T-cell (primary cell): Measurements from ENCODE around the gene TEX52. TPM values are rescaled to one million over a fixed set of nuclear protein-coding genes. Genes with fewer than 3 reads are reported as not detected.

Source experiments
- ATAC-seq, 4 experiments: fragments of 200-7000 bp in 3 of 4; fragments of 150-1000 bp in 1 of 4; cut with Tn5 transposase; replicated peaks in 1 of 4; 1 replicate in 3 of 4; 2 replicates in 1 of 4; pipeline ENCODE4 v1.10.0; 2021; ENCODE audit warnings: moderate library complexity in 3 of 4, mild to moderate bottlenecking in 2 of 4, moderate number of reproducible peaks in 1 of 4
- CTCF ChIA-PET, 2 donors: fragments of 300-600 bp; sonication (Branson Sonifier 250); formaldehyde crosslinking; loops; one replicate each; lab custom pipeline; 2022; ENCODE audit warnings: antibody characterized with exemption in 2 of 2; lab: Charles Lee
- POLR2A ChIA-PET, 2 donors: fragments of 300-600 bp; sonication (Branson Sonifier 250); formaldehyde crosslinking; loops; one replicate each; lab custom pipeline; 2022; ENCODE audit warnings: antibody characterized with exemption in 2 of 2; lab: Charles Lee
- DNase-seq, 35 experiments: peaks; one replicate each; pipeline versions ENCODE4 v3.0.0 to v3.0.0-alpha.2; 2013 to 2023
- H3K27ac ChIP-seq: one replicate; pipeline ENCODE4 v1.5.1; 2013; ENCODE audit warnings: low read length
- H3K27me3 ChIP-seq, 2 experiments: replicated peaks in 1 of 2; 1 replicate in 1 of 2; 2 replicates in 1 of 2; pipeline versions ENCODE4 v1.6.1 to v1.7.0; 2013; ENCODE audit warnings: low read length in 1 of 2, mixed read lengths in 1 of 2; ENCODE audit not compliant: control insufficient read depth in 2 of 2, insufficient read depth in 2 of 2; ENCODE audit errors: extremely low read depth in 1 of 2
- H3K36me3 ChIP-seq, 2 donors: 1 replicate in 1 of 2; 2 replicates in 1 of 2; pipeline versions ENCODE4 v1.6.1 to v1.7.0; 2013; ENCODE audit warnings: low read length in 1 of 2; ENCODE audit not compliant: control insufficient read depth in 2 of 2, insufficient read depth in 1 of 2; ENCODE audit errors: extremely low read depth in 1 of 2
- H3K4me1 ChIP-seq, 2 experiments: 1 replicate in 1 of 2; 2 replicates in 1 of 2; pipeline versions ENCODE4 v1.6.1 to v1.7.0; 2013; ENCODE audit warnings: low read length in 2 of 2, mixed read lengths in 1 of 2; ENCODE audit not compliant: insufficient read depth in 2 of 2, control insufficient read depth in 1 of 2; ENCODE audit errors: extremely low read depth in 1 of 2
- H3K4me3 ChIP-seq, 2 donors: 1 replicate in 1 of 2; 2 replicates in 1 of 2; pipeline versions ENCODE4 v1.5.1 to v1.7.0; 2013; ENCODE audit warnings: mild to moderate bottlenecking in 2 of 2, low read length in 1 of 2, moderate library complexity in 1 of 2; ENCODE audit not compliant: control insufficient read depth in 1 of 2; ENCODE audit errors: extremely low read depth in 1 of 2
- H3K9me3 ChIP-seq: 2 replicates; pipeline ENCODE4 v1.7.0; 2013
- H3K27ac Mint-ChIP-seq, 2 donors: one replicate each; pipeline ENCODE4 v1.8.0; 2020 to 2021; ENCODE audit warnings: mild to moderate bottlenecking in 2 of 2, mixed read lengths in 2 of 2
- H3K27me3 Mint-ChIP-seq, 2 donors: one replicate each; pipeline ENCODE4 v1.8.0; 2021 to 2022; ENCODE audit warnings: mixed read lengths in 2 of 2
- H3K36me3 Mint-ChIP-seq: one replicate; pipeline ENCODE4 v1.8.0; 2021; ENCODE audit warnings: mixed read lengths
- H3K4me1 Mint-ChIP-seq, 3 donors: one replicate each; pipeline ENCODE4 v1.8.0; 2020 to 2022; ENCODE audit warnings: mixed read lengths in 3 of 3, mild to moderate bottlenecking in 1 of 3
- H3K4me3 Mint-ChIP-seq, 3 donors: one replicate each; pipeline ENCODE4 v1.8.0; 2020 to 2022; ENCODE audit warnings: mild to moderate bottlenecking in 3 of 3, mixed read lengths in 3 of 3, moderate library complexity in 3 of 3
- H3K9me3 Mint-ChIP-seq, 3 donors: one replicate each; pipeline ENCODE4 v1.8.0; 2020 to 2022; ENCODE audit warnings: mixed read lengths in 3 of 3
- WGBS: methylation state at CpG from one replicate; pipeline ENCODE4 v1.1.5; 2013; ENCODE audit warnings: missing lambda C conversion rate; ENCODE audit not compliant: insufficient coverage; 5-methylcytosine and 5-hydroxymethylcytosine counted together
- total RNA-seq, 35 experiments: library from RNA in 6 of 35; stranded (reverse) in 6 of 35; fragments of 120-200 nt in 1 of 35; gene quantifications; one replicate each; pipeline versions ENCODE4 v1.2.1 to v1.2.4 and lab custom pipeline; 2013 to 2026

Gene TEX52
- total RNA-seq, 5 donors from 2014 or later (not counting 1 experiment from before 2014, with no cell fraction given), result not detected

GRCh38 chr12:2812290-2813213 lies 44.3 kb downstream of the TEX52 start, which contains the start of gene ITFG2:
ITFG2 (plus strand) TSS chr12:2812668; CDS start chr12:2812761, 93 bp downstream.
- Mint-ChIP-seq H3K27me3 (no peaks in the 10 kb centered on the region), H3K4me3 (peak within 1 kb of the TSS; percentile 97 to 100 (median 99)), H3K27ac (peak within 1 kb of the TSS; percentile 99 to 100), H3K4me1 (peaks cover 41 to 44% (median 43%) of the 10 kb centered on the region in 3 donors), H3K9me3 (no peaks in the 10 kb centered on the region), H3K36me3 (peaks cover 5% of the 10 kb centered on the region)
- peak within 1 kb of the TSS; percentile 84 for H3K27ac ChIP-seq
- CTCF ChIA-PET, result interaction anchor here (0.6 to 2.0 kb wide), 5 partner anchors 77 to 939 kb away, joined by 3 to 8 read pairs (median 3); no protein-coding TSS in a partner anchor
- ATAC-seq, result peak; percentile 94 to 96 (median 96)
- H3K36me3 ChIP-seq, result peaks cover 0 to 14% of the 10 kb centered on the region in 2 donors
- H3K4me1 ChIP-seq, result peaks cover 16 to 34% of the 10 kb centered on the region in 2 experiments
- POLR2A ChIA-PET, result interaction anchor here in 1 of 2 donors (0.6 kb wide), 1 partner anchor 121 kb away, joined by 6 read pairs; no protein-coding TSS in a partner anchor
- DNase-seq, result peak; percentile 90 to 99 (median 97)
- no peaks in the 10 kb centered on the region for H3K9me3 ChIP-seq
- whole genome bisulfite sequencing, result under 1% methylated on average over 35 of the region's 48 CpGs
- peak within 1 kb of the TSS; percentile 79 to 82 for H3K4me3 ChIP-seq
- no peaks in the 10 kb centered on the region for H3K27me3 ChIP-seq

GRCh38 chr12:2811801-2812200 lies 45.0 kb downstream of the TEX52 start:
- Mint-ChIP-seq H3K27me3 (no peaks in the 10 kb centered on the region), H3K4me1 (peaks cover 35 to 44% (median 39%) of the 10 kb centered on the region in 3 donors), H3K9me3 (no peaks in the 10 kb centered on the region), H3K27ac (peak overlapping the region in 1 of 2 donors; percentile 100), H3K36me3 (peaks cover under 1% of the 10 kb centered on the region), H3K4me3 (peak overlapping the region; percentile 97 to 100 (median 99))
- POLR2A ChIA-PET, result interaction anchor here in 1 of 2 donors (0.6 to 0.7 kb wide), 2 partner anchors 17 to 120 kb away, joined by 3 to 6 read pairs; partner anchors contain the start of gene FKBP4
- Histone ChIP-seq H3K36me3 (peaks cover 0 to 6% of the 10 kb centered on the region in 2 donors), H3K4me1 (peaks cover 16 to 29% of the 10 kb centered on the region in 2 experiments), H3K9me3 (no peaks in the 10 kb centered on the region), H3K27ac (peak overlapping the region; percentile 84), H3K4me3 (peak overlapping the region in 1 of 2 donors; percentile 79), H3K27me3 (no peaks in the 10 kb centered on the region)
- no peak for ATAC-seq
- CTCF ChIA-PET, result interaction anchor here in 1 of 2 donors (0.6 kb wide), 2 partner anchors 120 to 938 kb away, joined by 3 read pairs; no protein-coding TSS in a partner anchor
- DNase-seq, result no peak
- no CpG with 5 or more reads among the region's 5 CpGs for WGBS

GRCh38 chr12:2806700-2807099 lies 50.1 kb downstream of the TEX52 start:
- no peak for DNase-seq
- Mint-ChIP-seq H3K36me3 (peaks cover 21% of the 10 kb centered on the region), H3K4me1 (peaks cover 3 to 9% (median 6%) of the 10 kb centered on the region in 3 donors), H3K27me3 (no peaks in the 10 kb centered on the region), H3K27ac (no peak overlapping the region), H3K9me3 (no peaks in the 10 kb centered on the region), H3K4me3 (no peak overlapping the region)
- POLR2A ChIA-PET, result no interaction called here
- ATAC-seq, result no peak
- H3K9me3 ChIP-seq, result no peaks in the 10 kb centered on the region
- H3K27me3 ChIP-seq, result no peaks in the 10 kb centered on the region
- H3K4me3 ChIP-seq, result no peak overlapping the region
- peaks cover 0 to 2% of the 10 kb centered on the region in 2 experiments for H3K4me1 ChIP-seq
- WGBS, result 92% methylated on average over 2 of the region's 6 CpGs
- H3K27ac ChIP-seq, result no peak overlapping the region
- CTCF ChIA-PET, result interaction anchor here in 1 of 2 donors (0.6 kb wide), 1 partner anchor 270 kb away, joined by 4 read pairs; no protein-coding TSS in a partner anchor
- H3K36me3 ChIP-seq, result peaks cover 6 to 35% of the 10 kb centered on the region in 2 donors

GRCh38 chr12:2805143-2805520 lies 51.7 kb downstream of the TEX52 start:
- Histone ChIP-seq H3K36me3 (peaks cover 6 to 51% of the 10 kb centered on the region in 2 donors), H3K27me3 (no peaks in the 10 kb centered on the region), H3K9me3 (no peaks in the 10 kb centered on the region), H3K4me1 (no peaks in the 10 kb centered on the region), H3K4me3 (no peak overlapping the region), H3K27ac (no peak overlapping the region)
- ChIA-PET CTCF (no interaction called here), POLR2A (no interaction called here)
- DNase-seq, result no peak
- 100% methylated on average over 1 of the region's 2 CpGs for WGBS
- no peaks in the 10 kb centered on the region for H3K27me3 Mint-ChIP-seq
- no peak for ATAC-seq
- no peak overlapping the region for H3K4me3 Mint-ChIP-seq
- H3K4me1 Mint-ChIP-seq, result no peaks in the 10 kb centered on the region
- H3K27ac Mint-ChIP-seq, result no peak overlapping the region
- H3K36me3 Mint-ChIP-seq, result peaks cover 29% of the 10 kb centered on the region
- no peaks in the 10 kb centered on the region for H3K9me3 Mint-ChIP-seq

- ATAC-seq (no peak), DNase-seq (no peak)
- H3K27me3 ChIP-seq, result no peaks in the 10 kb centered on the region
- H3K9me3 ChIP-seq, result no peaks in the 10 kb centered on the region
- WGBS, result no CpG with 5 or more reads among the region's 5 CpGs
- no peak overlapping the region for H3K27ac ChIP-seq
- Mint-ChIP-seq H3K36me3 (peaks cover 33% of the 10 kb centered on the region), H3K4me3 (no peak overlapping the region), H3K27me3 (no peaks in the 10 kb centered on the region), H3K27ac (no peak overlapping the region), H3K4me1 (no peaks in the 10 kb centered on the region), H3K9me3 (no peaks in the 10 kb centered on the region)
- H3K4me1 ChIP-seq, result no peaks in the 10 kb centered on the region
- no peak overlapping the region for H3K4me3 ChIP-seq
- peaks cover 6 to 56% of the 10 kb centered on the region in 2 donors for H3K36me3 ChIP-seq
- POLR2A ChIA-PET, result no interaction called here
- CTCF ChIA-PET, result interaction anchor here in 1 of 2 donors (1.2 kb wide), 1 partner anchor 11 kb away, joined by 5 read pairs; no protein-coding TSS in a partner anchor
Measured at GRCh38 chr12:2804393-2805142, 52.3 kb downstream of the TEX52 start.
